Measurements from ENCODE around the gene SPATA31C1.

Gene SPATA31C1

GRCh38 chr9:87944096-87944495 lies 26.3 kb downstream of the SPATA31C1 start:
- DNase-seq = no peak

DNA sequence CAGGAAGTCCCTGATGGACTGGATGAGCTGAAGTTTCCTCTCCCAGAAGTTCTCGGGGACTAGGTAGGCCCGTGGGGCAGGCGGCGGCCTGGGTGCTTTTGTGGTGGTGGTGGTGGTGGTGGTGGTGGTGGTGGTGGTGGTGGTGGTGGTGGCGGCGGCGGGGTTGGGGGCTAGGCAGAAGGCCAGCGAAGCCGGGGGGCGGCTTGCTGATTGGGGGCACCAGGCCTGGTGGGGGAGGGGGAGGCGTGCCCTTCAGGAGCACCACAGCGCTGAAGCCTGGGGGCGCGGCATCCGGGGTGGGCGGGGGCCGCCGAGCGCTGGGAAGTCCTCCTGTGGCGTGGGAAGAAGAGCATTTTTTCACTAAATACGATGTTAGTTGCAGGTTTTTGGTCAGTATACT lies 26.9 kb downstream of the SPATA31C1 start:
- DNase-seq = no peak

GRCh38 chr9:87950296-87950695 lies 32.5 kb downstream of the SPATA31C1 start:
- DNase-seq = no peak

DNA sequence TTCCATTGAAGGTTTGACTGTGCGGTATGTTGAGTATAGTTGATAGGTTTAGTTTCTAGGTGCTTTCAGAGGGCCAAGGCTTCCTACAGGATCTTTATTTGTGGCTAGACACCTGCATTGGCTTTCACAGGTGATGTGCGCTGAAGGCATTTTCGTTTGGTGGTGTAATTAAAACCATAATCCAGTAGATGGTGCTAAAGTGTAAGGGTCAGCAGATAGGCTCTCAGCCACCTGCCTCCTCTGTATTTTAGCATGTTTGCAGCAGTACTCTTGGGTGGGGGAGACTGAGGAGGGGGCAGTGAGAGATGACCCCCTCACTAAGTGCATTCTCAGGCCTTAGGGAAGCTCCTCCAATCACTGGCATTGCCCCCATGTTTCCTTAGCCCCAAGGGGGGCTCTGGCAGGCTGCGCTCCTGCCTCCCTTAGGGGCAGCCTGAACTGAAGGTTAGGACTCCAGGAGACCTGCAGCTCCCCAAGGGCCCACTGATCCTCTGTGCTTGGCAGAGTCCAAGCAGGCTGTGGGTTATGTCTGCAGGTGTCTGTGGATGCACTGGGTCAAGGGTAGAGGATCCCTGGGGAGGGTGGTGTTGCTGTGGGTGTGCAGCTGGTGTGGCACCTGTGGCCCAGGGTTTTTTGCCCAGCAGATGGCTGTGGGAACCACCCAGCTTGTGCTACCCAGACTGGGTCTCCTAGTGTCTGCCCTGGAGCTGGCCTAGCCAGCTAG lies 33.2 kb downstream of the SPATA31C1 start:
- DNase-seq = peak in 1 of 2 experiments; percentile 4

GRCh38 chr9:87954230-87954629 lies 36.5 kb downstream of the SPATA31C1 start:
- no peak for DNase-seq

DNA sequence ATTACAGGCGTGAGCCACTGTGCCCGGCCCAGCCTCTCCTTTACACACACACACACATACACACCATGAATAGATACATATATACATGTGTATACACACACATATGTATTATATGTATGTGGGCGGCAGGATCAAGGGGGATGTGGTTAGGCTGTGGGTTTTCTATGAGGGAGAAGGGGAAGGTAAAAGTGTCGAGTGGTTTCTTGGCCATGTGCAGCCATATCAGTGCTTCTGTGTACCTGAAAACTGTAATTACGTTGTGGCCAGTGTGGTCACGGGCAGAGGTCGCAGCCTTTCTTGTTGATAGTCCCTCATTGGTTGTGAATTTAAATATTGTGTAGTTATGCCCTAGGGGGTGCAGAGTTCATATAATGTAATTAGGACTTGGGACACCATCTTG lies 40.1 kb downstream of the SPATA31C1 start:
- DNase-seq = no peak

DNA sequence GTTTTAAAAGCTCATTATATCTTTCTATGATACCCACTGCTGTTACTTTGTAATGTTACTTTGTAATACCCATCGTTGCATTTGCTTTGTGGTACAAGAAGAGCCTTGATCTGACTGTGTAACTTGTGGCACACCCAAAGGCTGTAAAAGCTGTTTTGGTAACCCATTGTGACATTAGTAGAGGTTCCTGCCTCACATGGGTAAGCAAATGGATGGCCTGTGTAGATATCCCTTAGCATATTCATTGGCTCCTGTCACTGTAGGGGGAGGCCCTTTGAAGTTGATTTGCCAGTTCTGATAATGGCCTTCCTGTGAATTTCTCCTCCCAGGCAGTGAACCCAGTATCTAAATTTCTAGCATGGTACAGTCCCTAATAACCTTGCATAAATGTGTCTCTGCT lies 40.8 kb downstream of the SPATA31C1 start:
- no peak for DNase-seq

- no peak for DNase-seq
Measured at GRCh38 chr9:87959916-87960581, 42.3 kb downstream of the SPATA31C1 start.

- DNase-seq = no peak
Measured at GRCh38 chr9:87963770-87964169, 46.0 kb downstream of the SPATA31C1 start.

GRCh38 chr9:87964826-87965225 lies 47.1 kb downstream of the SPATA31C1 start:
- DNase-seq = no peak

GRCh38 chr9:87968155-87968554 lies 50.4 kb downstream of the SPATA31C1 start:
- no peak for DNase-seq

DNA sequence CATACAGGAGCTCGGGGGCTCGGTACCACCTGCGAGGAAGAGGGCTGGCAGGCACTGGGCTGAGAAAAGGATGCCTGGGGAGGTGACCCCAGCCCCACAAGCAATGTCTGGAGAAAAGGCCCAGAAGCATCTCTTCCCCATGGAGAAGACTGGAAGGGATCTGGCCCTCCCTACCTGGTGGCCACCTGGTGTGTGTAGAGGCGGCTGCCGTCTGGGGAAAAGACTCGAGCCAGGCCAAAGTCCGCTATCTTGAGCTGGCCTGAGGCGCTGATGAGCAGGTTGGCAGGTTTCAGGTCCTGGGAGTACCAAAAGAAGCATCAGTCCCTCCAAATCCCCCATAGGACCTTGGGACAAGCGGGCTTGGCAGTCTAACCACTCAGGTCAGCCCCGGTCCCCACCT lies 52.8 kb downstream of the SPATA31C1 start:
- DNase-seq = no peak

GRCh38 chr9:87973122-87973521 lies 55.4 kb downstream of the SPATA31C1 start:
- DNase-seq = no peak
